ENCODE data around the gene TTC9.

Gene TTC9

GRCh38 chr14:70714055-70714550, 72.4 kb downstream of the TTC9 start:
- peak overlapping the region in 2 of 3 experiments; percentile 54 to 76 for H3K27ac Mint-ChIP-seq
- peaks cover 12% of the 10 kb centered on the region for H3K4me1 Mint-ChIP-seq
- peak; percentile 66 to 79 (median 71) for TF ChIP-seq CTCF (IDR thresholded peaks at IDR 0.05; ENCODE audit: unreplicated experiment in 3 of 3)

GRCh38 chr14:70716483-70716882, 74.8 kb downstream of the TTC9 start:
- Mint-ChIP-seq H3K27ac (no peak overlapping the region), H3K36me3 (ENCODE audit: low read depth) (no peaks in the 10 kb centered on the region), H3K4me1 (peaks cover 12% of the 10 kb centered on the region), H3K4me3 (no peak overlapping the region), H3K27me3 (ENCODE audit: low read depth) (peaks cover 4% of the 10 kb centered on the region), H3K9me3 (no peaks in the 10 kb centered on the region)
- TF ChIP-seq CTCF (IDR thresholded peaks at IDR 0.05; ENCODE audit: unreplicated experiment in 3 of 3) = no peak

More at GRCh38 chr14:70714055-70714550, 72.4 kb downstream of the TTC9 start:
- no peaks in the 10 kb centered on the region for H3K9me3 Mint-ChIP-seq
- H3K36me3 Mint-ChIP-seq (ENCODE audit: low read depth) = no peaks in the 10 kb centered on the region
- peaks cover 7% of the 10 kb centered on the region for H3K27me3 Mint-ChIP-seq (ENCODE audit: low read depth)
- no peak overlapping the region for H3K4me3 Mint-ChIP-seq

- Mint-ChIP-seq H3K4me3 (no peak overlapping the region), H3K9me3 (no peaks in the 10 kb centered on the region), H3K27me3 (ENCODE audit: low read depth) (peaks cover 4% of the 10 kb centered on the region), H3K36me3 (ENCODE audit: low read depth) (no peaks in the 10 kb centered on the region), H3K4me1 (peaks cover 12% of the 10 kb centered on the region), H3K27ac (no peak overlapping the region)
- TF ChIP-seq CTCF (IDR thresholded peaks at IDR 0.05; ENCODE audit: unreplicated experiment in 3 of 3) = no peak
These were observed 75.2 kb downstream of the TTC9 start for GRCh38 chr14:70716958-70717357.

GRCh38 chr14:70718383-70719118, 76.8 kb downstream of the TTC9 start:
- peaks cover 4% of the 10 kb centered on the region for H3K27me3 Mint-ChIP-seq (ENCODE audit: low read depth)
- no peaks in the 10 kb centered on the region for H3K36me3 Mint-ChIP-seq (ENCODE audit: low read depth)
- no peaks in the 10 kb centered on the region for H3K9me3 Mint-ChIP-seq
- H3K27ac Mint-ChIP-seq = no peak overlapping the region
- TF ChIP-seq CTCF (IDR thresholded peaks at IDR 0.05; ENCODE audit: unreplicated experiment in 3 of 3) = no peak
- no peak overlapping the region for H3K4me3 Mint-ChIP-seq
- H3K4me1 Mint-ChIP-seq = peaks cover 11% of the 10 kb centered on the region

- Mint-ChIP-seq H3K9me3 (no peaks in the 10 kb centered on the region), H3K4me1 (peaks cover 8% of the 10 kb centered on the region), H3K27me3 (ENCODE audit: low read depth) (peaks cover 3% of the 10 kb centered on the region), H3K36me3 (ENCODE audit: low read depth) (no peaks in the 10 kb centered on the region), H3K4me3 (no peak overlapping the region), H3K27ac (no peak overlapping the region)
- TF ChIP-seq CTCF (IDR thresholded peaks at IDR 0.05; ENCODE audit: unreplicated experiment in 3 of 3) = no peak
These were observed 79.8 kb downstream of the TTC9 start for GRCh38 chr14:70721542-70721941.

GRCh38 chr14:70722418-70722817, 80.7 kb downstream of the TTC9 start:
- Mint-ChIP-seq H3K27ac (peak overlapping the region in 1 of 3 experiments; percentile 71), H3K4me3 (no peak overlapping the region), H3K9me3 (no peaks in the 10 kb centered on the region), H3K27me3 (ENCODE audit: low read depth) (peaks cover 3% of the 10 kb centered on the region), H3K4me1 (peaks cover 16% of the 10 kb centered on the region), H3K36me3 (ENCODE audit: low read depth) (no peaks in the 10 kb centered on the region)
- TF ChIP-seq CTCF (IDR thresholded peaks at IDR 0.05; ENCODE audit: unreplicated experiment in 3 of 3) = no peak
